ENCODE measurements around the gene ZCWPW1. TPM values are rescaled to one million over a fixed set of nuclear protein-coding genes. Genes with fewer than 3 reads are reported as not detected.

The ZCWPW1 gene
- total and polyA plus RNA-seq, 10 of the 15 experiments (the other 5 are each of a cell fraction or from before 2014, with no cell fraction given) = 1.3 to 4.4 (median 3.7) TPM

DNA sequence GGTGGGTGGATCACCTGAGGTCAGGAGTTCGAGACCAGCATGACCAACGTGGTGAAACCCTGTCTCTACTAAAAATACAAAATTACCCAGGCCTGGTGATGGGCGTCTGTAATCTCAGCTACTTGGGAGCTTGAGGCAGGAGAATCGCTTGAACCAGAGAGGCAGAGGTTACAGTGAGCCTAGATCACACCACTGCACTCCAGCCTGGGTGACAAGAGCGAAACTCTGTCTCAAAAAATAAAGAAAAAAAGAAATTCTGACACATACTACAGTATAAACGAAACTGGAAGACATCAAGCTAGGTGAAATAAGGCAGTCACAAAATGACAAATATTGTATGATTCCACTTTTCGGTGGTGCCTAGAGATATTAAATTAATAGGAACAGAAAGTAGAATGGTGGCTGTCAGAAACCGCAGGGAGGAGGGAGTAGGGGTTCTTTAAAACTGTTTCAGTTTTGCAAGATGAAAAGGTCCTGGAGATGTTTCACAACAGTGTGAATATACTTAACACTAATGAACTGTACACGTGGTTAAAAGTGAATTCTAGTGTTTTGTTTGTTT, 32.0 kb downstream of the ZCWPW1 start (continued):
- TF ChIP-seq, protein P1, sequence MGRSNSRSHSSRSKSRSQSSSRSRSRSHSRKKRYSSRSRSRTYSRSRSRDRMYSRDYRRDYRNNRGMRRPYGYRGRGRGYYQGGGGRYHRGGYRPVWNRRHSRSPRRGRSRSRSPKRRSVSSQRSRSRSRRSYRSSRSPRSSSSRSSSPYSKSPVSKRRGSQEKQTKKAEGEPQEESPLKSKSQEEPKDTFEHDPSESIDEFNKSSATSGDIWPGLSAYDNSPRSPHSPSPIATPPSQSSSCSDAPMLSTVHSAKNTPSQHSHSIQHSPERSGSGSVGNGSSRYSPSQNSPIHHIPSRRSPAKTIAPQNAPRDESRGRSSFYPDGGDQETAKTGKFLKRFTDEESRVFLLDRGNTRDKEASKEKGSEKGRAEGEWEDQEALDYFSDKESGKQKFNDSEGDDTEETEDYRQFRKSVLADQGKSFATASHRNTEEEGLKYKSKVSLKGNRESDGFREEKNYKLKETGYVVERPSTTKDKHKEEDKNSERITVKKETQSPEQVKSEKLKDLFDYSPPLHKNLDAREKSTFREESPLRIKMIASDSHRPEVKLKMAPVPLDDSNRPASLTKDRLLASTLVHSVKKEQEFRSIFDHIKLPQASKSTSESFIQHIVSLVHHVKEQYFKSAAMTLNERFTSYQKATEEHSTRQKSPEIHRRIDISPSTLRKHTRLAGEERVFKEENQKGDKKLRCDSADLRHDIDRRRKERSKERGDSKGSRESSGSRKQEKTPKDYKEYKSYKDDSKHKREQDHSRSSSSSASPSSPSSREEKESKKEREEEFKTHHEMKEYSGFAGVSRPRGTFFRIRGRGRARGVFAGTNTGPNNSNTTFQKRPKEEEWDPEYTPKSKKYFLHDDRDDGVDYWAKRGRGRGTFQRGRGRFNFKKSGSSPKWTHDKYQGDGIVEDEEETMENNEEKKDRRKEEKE (IDR thresholded peaks at IDR 0.05) = no peak
- TF ChIP-seq PAX8 (IDR thresholded peaks at IDR 0.05) (no peak), IKZF1 (conservative IDR thresholded peaks at IDR 0.05) (peak; percentile 82), ZNF622 (IDR thresholded peaks at IDR 0.05) (no peak), JUNB (IDR thresholded peaks at IDR 0.05) (peak; percentile 91), MTA3 (IDR thresholded peaks at IDR 0.05; ENCODE audit: borderline replicate concordance, low read length) (peak; percentile 93), IRF3 (IDR thresholded peaks at IDR 0.05) (no peak), REST (IDR thresholded peaks at IDR 0.05; ENCODE audit: low read depth, low read length) (no peak), MEF2A (IDR thresholded peaks at IDR 0.05; ENCODE audit: insufficient read depth, low read depth, low read length) (peak; percentile 70; the same call in 1 of the 2 replicates), CBX5 (IDR thresholded peaks at IDR 0.05; ENCODE audit: low read depth) (peak; percentile 80; the same call in 1 of the 2 replicates), MTA2 (IDR thresholded peaks at IDR 0.05; ENCODE audit: low read depth) (peak; percentile 98), NFXL1 (IDR thresholded peaks at IDR 0.05; ENCODE audit: borderline replicate concordance) (no peak), SRF (IDR thresholded peaks at IDR 0.05; ENCODE audit: low read depth in 2 of 2, low read length in 2 of 2) (no peak), NRF1 (conservative IDR thresholded peaks at IDR 0.05; ENCODE audit: low read depth, low read length) (no peak), STAT1 (conservative IDR thresholded peaks at IDR 0.05) (no peak), POU2F2 (IDR thresholded peaks at IDR 0.05; ENCODE audit: borderline replicate concordance, low read depth, low read length) (no peak), GATAD2B (conservative IDR thresholded peaks at IDR 0.05; ENCODE audit: low read depth) (no peak; the same call in 1 of the 2 replicates), SIX5 (IDR thresholded peaks at IDR 0.05; ENCODE audit: low read depth, low read length, severe bottlenecking) (no peak), GABPA (IDR thresholded peaks at IDR 0.05; ENCODE audit: low read depth) (peak; percentile 36; the same call in 1 of the 2 replicates), FOXK2 (IDR thresholded peaks at IDR 0.05) (no peak; the same call in 1 of the 2 replicates), MYC (IDR thresholded peaks at IDR 0.05; ENCODE audit: insufficient read depth, insufficient read length, insufficient replicate concordance, low read length, severe bottlenecking) (no peak)
- TF ChIP-seq, protein P2, sequence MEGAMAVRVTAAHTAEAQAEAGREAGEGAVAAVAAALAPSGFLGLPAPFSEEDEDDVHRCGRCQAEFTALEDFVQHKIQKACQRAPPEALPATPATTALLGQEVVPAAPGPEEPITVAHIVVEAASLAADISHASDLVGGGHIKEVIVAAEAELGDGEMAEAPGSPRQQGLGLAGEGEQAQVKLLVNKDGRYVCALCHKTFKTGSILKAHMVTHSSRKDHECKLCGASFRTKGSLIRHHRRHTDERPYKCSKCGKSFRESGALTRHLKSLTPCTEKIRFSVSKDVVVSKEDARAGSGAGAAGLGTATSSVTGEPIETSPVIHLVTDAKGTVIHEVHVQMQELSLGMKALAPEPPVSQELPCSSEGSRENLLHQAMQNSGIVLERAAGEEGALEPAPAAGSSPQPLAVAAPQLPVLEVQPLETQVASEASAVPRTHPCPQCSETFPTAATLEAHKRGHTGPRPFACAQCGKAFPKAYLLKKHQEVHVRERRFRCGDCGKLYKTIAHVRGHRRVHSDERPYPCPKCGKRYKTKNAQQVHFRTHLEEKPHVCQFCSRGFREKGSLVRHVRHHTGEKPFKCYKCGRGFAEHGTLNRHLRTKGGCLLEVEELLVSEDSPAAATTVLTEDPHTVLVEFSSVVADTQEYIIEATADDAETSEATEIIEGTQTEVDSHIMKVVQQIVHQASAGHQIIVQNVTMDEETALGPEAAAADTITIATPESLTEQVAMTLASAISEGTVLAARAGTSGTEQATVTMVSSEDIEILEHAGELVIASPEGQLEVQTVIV (IDR thresholded peaks at IDR 0.05; ENCODE audit: borderline replicate concordance, partially characterized antibody) = no peak
